GM19372 (cell line): ENCODE results near the gene APIP.

Experiments
- ATAC-seq: cut with Tn5 transposase; IDR thresholded peaks from one replicate; pipeline ENCODE4 v1.9.1; 2021; ENCODE audit warnings: mild to moderate bottlenecking, low read depth, moderate library complexity; ENCODE audit not compliant: unreplicated experiment

The APIP gene

DNA sequence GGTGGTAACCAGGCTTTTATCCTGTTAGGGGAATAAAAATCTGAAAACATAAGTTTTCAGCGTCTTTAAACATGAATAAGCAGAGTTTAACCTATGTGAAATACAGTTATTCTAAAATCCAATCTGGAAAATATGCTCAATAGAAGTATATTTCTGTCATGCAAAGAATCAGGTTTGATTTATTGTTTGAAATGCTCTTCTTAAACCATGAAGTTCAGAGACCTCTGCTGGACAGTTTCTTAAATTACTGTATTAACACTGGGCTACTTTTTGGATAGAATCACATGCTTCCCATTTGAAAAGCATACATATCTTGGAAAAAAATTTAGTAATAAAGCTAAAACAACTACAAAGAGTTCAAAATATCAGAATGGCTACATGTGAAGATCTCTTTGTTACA, 25.4 kb downstream of the APIP start:
- ATAC-seq, result no peak

DNA sequence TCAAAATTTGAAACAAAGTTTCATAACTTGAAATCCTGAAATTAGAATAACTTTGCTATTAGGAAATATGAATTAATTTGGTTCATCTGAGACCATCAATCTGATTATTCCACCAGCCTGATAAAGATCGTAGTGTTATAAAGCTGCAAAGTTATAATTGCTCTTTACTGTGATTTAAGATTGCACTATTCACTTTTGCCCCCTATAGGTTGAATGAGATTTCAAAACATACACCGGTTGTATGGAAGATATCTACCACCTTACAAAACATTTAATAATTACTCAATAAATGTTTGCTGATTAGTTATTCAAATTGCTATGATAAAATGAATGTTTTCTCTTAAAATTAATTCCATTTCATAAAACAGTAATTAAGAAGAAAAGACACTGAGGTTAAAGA, 26.1 kb downstream of the APIP start:
- no peak for ATAC-seq

DNA sequence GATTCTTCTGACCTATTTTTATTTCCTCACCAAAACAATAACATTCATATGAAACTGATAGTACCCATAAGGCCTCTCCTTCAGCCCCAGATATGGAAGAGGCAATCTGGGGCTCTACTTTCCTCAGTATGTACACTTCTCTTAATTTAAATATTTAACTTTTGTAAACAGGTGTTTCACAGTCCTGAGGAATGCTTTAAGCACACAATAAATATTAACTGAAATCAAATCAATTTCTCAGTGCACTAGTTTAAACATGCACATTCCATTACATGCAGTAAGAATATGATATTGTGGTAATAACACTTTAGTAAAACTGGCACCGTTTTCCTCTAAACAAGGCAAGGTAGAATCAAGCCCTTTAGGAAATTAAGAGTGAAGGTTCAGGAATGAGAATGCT, 28.9 kb downstream of the APIP start:
- no peak for ATAC-seq

DNA sequence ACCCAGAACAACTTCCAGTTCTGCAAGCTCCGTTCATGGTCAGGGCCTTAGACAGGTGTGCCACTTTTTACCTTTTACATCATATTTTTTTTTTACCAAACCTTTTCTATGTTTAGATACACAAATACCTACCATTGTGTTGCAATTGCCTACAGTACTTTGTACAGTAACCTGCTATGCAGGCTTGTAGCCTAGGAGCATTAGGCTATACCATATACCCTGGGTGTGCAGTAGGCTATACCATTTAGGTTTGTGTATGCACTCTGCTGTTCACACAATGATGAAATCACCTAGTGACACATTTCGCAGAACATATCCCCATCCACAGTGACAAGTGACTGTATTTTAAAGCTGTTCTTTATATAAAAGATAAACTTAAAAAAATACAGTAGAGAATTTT, 29.6 kb downstream of the APIP start:
- no peak for ATAC-seq

DNA sequence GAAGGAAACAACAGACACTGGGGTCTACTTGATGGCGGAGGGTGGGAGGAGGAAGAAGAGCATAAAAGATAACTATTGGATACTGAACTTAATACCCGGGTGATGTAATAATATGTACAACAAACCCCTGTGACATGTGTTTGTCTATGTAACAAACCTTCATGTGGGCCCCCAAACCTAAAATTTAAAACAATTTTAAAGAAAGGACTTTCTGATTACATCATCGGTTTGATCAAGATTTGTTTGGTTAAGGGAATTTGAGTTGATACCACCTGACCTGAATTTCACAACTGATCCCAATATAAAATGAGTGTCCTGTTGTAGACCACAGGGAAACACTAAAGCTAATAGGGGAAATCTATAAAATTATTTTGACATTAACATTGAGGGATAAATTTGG, 34.3 kb downstream of the APIP start:
- no peak for ATAC-seq

DNA sequence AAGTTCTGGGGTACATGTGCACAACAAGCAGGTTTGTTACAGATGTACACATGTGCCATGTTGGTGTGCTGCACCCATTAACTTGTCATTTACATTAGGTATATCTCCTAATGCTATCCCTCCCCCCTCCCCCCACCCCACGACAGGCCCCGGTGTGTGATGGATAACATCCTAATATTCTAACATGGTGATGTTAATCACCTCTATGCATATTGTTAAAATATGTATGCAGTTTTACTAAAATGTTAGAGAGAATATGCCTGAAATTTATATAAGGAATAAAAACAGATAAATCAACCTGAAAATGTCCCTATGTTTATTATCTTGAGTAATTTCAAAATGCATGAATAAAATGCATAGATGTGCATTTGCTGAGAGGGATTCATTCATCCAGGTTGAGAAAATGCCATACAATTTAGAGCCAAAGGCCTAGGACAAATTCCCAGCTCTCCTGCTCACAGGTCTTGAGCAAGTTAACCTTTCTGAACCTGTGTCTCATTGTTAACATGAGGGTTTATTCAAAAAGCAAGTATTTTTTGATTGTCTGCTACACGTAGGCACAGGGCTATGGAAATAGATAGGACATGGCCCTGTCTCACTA, 38.7 kb downstream of the APIP start:
- ATAC-seq, result no peak

DNA sequence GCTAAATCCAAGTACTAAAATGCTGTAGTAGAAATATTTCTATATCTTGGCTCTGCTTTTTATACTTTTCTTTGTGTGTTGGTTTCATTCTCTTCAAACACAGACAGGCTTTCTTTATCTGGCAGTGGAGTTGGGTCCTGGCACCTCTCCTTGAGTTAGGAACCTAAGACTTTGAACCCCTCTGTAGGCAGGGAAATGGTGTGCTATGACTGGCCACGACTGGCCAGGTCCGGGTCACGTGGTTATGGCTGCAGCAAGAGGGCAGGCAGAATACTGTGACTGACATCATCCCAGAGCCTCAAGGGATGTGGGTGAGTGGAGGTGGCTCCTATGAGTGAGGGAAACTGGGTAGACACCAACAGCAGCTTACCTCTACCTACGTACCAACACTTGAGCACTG, 42.0 kb downstream of the APIP start:
- no peak for ATAC-seq

DNA sequence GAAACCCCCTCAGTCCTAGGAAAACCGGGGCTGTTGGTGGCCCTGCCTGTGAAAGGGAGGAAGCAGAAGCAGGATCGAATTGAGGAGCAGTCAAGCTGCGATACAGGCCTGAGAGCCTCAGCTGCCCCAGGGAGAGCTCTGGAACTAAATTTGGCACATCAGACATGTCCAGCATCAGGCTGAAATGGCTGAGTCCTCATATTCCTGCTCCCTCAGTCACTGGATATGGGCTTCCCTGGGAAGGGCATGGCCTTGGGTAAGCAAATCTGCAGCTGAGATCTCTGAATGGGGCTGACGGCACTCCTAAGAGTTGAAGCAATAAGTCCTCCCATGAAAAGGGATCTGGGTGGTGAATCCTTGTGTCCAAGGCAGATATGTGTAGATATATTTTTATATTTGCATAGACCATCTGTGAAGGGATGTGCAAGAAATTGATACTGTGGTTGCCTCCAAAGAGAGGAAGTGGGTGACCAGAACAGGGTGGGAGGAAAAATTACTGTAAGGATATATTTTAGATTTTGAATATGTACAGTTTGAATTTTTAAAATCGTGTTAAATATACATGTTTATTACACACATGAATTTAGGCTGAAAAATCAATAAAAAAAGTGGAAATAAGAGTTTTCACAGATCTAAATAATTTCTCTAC, 45.5 kb downstream of the APIP start:
- ATAC-seq, result no peak

DNA sequence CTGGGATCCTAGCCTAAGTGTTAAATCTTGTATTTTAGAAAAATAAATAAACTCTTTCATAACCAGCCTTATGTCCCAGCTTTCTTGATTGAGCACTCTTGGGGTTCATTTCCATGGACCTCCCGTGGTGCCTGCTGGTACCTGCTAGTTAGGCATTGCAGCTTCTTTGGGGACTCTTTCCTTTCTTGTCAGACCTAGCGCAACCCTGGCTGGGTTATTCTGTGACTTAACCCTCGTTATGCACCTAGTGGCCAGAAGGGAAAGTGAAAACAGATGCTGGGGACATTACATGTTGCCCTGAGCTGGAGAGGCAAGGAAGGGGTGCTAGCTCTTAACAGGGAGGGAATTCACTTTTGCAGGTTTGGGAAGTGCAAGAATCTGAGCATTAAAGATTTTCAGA, 46.8 kb downstream of the APIP start:
- ATAC-seq, result no peak

DNA sequence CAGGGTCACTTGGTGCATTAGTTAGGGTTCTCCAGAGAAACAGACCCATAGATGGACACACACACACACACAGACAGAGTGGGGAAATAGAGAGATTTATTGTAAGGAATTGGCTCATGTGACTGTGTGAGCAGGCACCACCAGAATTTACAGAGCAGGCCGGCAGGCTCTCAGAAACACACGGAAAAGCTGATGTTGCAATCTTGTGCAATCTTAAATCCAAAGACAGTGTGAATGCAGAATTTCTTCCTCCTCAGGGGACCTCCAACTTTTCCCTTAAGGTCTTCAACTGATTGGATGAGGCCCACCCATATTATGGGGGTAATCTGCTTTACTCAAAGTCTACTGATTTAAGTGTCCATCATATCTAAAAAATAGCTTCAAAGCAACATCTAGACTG, 49.8 kb downstream of the APIP start:
- no peak for ATAC-seq

DNA sequence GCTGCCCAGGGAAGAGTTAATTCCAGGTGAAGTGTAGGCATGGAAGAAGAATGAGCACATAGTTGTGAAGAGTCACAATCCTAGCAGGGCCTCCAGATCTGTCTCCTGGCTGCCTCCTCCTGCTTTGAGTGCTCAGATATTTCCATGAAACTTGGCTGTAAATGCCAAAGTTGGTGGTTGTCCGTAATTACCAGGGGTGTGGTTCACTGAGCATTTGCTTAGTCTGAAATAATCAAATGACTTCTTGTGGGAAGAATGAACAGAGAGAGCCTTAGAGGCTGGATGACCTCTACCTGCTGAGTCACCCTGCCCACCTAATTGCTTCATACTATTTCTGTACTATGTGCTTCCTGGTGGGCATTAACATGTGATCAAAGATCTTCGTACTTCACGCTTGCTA, 50.9 kb downstream of the APIP start:
- no peak for ATAC-seq

DNA sequence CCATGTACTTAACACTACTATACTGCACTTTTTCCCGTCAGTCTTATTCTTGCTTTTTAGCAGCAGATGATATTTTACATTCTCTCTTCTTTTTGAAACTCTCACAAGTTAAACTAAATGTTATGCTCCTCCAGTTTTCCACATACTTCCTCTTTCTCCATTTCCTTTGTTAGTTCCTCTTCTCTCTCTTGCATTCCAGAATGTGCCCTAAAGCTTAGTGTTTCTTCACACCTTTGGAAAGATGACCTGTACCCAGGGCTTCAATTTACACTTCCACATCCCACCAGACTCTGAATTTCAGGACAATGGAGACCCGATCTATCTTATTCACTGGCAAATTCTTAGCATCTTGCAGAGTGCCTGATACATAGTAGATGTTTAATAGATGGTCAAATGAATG, 51.8 kb downstream of the APIP start:
- no peak for ATAC-seq

DNA sequence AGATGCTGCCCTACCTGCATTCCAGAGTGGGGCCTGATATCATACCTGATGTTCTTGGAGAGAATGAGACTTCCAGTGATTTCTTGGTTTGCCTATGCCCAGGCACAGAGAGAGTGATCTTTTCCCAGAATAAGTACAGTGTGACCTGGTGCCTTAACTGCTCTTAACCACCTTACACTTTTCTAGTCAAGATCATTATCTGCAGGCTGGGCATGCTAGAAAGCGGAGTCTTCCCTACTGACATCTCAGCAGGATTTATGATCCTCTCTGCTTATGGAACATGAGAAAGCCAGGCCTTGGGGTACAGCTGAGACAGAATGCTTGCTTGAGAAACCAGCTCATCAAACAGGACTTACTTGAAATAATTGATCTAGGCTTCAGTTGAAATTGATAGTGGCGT, 53.1 kb downstream of the APIP start:
- no peak for ATAC-seq

DNA sequence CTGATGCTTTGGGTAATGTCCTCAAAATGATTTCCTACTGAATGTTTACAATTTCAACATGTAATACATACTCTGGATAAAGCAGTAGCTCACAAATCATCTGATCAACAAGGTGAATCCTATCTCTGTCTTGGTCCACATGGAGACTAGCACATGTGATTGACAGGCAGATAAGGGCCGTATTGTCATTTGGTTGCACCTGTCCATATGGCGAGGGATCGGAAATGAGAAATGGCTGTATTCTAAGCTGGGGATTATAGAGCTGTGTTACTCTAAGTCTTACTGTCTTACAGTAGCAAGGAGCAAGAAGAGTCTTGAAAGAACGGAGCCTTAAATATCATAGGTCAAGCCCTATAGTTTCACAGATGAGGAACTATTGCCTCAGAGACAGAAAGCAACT, 55.7 kb downstream of the APIP start:
- ATAC-seq, result no peak

DNA sequence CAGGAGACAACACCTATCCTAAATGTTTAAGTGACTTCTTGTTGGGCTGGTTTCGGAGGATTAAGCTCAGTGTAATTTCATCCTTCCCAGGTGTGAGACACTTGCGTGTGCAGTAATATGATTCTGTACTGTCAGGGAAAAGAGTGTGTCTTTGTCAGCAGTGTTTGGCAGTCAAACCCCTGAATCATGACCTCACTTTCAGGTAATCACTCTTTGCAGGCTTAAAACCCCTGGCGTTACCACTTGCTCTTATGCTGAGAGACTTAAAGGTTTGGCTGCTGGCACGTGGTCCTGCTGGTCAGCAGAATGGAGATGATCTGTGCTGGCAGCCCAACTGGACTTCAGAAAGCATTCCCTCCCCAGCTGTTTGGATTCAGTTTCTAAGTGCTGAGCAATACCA, 56.1 kb downstream of the APIP start:
- no peak for ATAC-seq

DNA sequence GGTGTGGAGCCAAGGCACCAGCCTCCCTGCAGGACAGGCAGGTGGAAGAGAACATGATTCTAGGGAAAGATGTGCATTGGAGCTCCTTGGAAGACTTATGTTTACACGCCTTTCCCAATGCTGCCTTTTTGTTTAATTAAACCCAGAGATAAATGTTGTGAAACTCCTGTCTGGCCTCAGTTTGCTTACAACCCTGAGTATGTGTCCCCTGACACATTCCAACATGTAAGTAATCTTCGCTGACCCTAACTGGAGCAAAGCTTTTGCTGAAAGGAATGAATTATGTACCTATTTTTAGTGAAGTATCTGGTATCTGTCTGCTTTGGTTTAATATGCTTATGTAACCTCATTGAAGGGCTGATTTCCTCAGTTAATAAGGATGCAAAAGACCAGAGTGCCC, 56.7 kb downstream of the APIP start:
- no peak for ATAC-seq

DNA sequence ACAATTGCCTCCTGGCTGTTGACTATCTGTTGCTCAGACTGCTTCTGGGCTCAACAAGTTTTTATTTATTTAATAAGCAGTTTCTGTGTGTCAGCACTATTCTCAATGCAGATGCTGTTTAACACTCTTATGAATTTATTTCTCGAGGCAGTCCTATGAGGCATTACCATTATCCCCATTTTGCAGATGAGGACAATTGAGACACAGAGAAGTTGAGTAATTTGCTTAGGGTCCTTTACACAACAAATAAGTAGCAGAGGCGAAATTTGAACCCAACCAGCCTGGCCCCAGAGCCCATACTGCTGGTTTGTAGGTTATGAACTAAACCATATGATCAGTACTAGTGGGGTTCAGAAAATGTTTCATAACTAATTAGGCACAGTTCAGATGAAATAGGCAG, 58.7 kb downstream of the APIP start:
- no peak for ATAC-seq

DNA sequence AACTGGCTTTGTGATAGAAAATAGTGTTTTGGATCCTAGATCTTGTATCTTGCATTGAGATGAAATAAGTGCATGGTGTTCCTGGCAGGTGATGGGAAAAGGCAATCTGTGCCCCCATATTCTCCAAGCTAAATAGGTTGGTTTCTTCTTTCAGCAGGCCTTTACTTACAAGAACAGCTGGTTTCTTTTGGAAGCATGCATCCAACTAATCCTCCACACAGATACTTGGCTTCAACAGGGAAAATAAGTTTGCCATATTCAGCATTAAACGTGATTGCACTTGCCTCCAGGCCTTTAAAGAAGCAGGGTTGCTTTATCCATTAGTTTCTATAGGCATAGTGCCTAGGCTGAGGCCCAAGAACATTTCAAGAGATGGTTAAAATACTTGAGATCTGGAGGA, 59.9 kb downstream of the APIP start:
- no peak for ATAC-seq

DNA sequence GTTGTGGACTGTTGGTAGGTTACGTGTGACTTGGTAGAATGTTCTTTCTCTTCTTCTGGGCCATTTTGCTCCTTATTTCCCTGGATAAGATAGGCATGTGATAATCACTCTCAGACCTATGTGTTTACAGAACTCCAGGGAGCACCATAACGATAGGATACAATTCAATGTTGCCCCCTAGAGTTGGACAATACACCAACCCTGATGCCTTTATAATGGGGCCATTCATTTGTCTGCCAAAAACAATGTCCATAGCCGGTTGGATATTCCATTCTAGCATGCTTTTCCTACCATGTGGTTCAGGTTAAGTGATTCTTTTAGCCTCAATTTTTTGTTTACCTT, 60.5 kb downstream of the APIP start:
- no peak for ATAC-seq

DNA sequence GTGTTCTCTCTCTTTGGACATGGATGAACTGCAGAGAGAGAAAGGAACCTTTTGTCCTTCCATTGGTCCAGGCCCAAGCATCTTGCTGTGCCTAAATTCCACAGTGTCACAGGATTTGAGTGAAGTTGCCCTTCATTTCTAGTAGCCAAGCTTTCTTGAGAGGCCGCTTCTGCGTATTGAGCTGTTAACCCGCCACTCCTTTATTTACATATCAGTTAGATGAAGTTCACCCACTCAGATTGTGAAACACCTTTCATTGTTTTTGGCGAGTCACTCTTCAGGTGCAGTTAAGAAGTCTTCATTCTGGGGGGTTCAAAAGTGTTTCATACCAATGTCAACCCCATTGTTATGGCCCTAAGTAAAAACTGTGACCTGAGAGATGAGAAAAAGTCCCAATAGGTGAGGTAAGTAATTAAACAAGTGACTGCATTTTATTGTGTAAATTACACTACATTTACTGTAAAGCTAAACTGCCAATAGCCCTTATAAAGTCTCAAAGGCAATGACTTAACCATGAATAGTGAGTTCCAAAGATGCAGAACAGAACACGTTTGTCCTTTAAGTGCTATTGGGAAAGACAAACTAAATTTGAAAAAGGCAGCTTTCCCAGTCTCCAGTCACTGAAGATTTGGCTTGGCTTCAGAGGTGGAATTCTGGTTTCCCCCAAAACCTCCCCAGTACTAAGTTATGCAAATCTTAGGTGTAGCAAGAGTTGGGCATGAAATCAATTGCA, 61.0 kb downstream of the APIP start:
- no peak for ATAC-seq

DNA sequence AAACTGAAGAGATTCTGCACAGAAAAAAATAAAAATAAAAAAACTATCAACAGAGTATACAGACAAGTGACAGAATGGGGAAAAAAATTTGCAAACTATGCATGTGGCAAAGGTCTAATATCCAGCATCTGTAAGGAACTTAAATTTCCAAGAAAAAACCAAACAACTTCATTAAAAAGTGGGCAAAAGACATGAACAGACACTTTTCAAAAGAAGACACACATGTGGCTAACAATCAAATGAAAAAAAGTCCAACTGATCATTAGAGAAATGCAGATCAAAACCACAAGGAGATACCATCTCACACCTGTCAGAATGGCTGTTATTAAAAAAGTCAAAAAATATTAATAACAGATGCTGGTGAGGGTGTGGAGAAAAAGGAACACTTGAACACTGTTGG, 64.3 kb downstream of the APIP start:
- no peak for ATAC-seq

DNA sequence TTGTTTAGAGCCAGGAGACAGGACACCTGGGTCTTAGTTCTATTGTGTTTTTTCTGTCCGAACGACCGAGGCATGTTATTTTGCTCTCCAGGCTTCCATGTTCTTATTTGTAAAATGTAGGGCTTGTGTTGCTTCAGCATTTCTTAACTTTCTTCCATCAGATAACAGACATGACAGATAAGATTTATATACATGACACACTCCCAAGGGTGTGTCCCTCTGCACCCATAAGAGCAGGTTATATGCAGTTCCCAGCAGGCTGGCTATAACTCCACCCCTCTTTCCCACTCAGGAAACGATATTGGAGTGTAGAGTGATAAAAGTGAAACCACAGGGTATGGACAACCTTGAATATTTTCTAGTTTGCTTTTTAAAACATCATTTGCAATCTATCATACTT, 65.8 kb downstream of the APIP start:
- no peak for ATAC-seq
